ENCODE results near the gene OTOG. TPM values are rescaled to one million over a fixed set of nuclear protein-coding genes. Genes with fewer than 3 reads are reported as not detected.

OTOG gene
- total and polyA plus RNA-seq, 2 of the 8 experiments (the other 6 are each of a cell fraction or from before 2014, with no cell fraction given) = 0.41 to 1.5 TPM

- no peak overlapping the region for H2BK12ac ChIP-seq (ENCODE audit: low read depth, low read length)
- H3K9me3 ChIP-seq (ENCODE audit: insufficient read depth in 2 of 2, low read depth in 1 of 2, low read length in 1 of 2) = no peaks in the 10 kb centered on the region
- no peak overlapping the region for H3K4ac ChIP-seq (replicated peaks; ENCODE audit: insufficient read length, low read depth, low read length)
- whole genome bisulfite sequencing, 2 experiments (ENCODE audit: extremely low coverage in 1 of 2, insufficient coverage in 1 of 2, insufficient read length in 1 of 2, insufficient replicate concordance in 2 of 2, low coverage in 1 of 2, low lambda C conversion rate in 2 of 2, missing lambda C conversion rate in 1 of 2) = 89% methylated on average over 8 of the region's 8 CpGs; no CpG with 5 or more reads in 1 of the 2 experiments
- no peaks in the 10 kb centered on the region for H4K20me1 ChIP-seq (replicated peaks in 1 of 2; ENCODE audit: control insufficient read depth in 1 of 2, insufficient read depth in 2 of 2, low read length in 2 of 2)
- POLR2A ChIA-PET (ENCODE audit: partially characterized antibody) = no interaction called here
- FAIRE-seq (no peak), DNase-seq (ENCODE audit: low read depth in 1 of 2, low spot score in 2 of 2) (no peak)
- no peak overlapping the region for H3K18ac ChIP-seq (ENCODE audit: extremely low read depth, low read length)
- no peak overlapping the region for H3K56ac ChIP-seq (replicated peaks; ENCODE audit: insufficient read length, low read depth, low read length)
- CTCF ChIA-PET (ENCODE audit: partially characterized antibody) = interaction anchor here (0.6 to 2.6 kb wide), 7 partner anchors 11 to 239 kb away, joined by 3 to 16 read pairs (median 4); no protein-coding TSS in a partner anchor
- no peak overlapping the region for H2AFZ ChIP-seq (ENCODE audit: low read length)
- no peaks in the 10 kb centered on the region for H3K27me3 ChIP-seq (replicated peaks in 1 of 4; ENCODE audit: control insufficient read depth in 3 of 4, extremely low read depth in 1 of 4, insufficient read depth in 3 of 4, low read length in 3 of 4)
- no peak overlapping the region for H3K4me3 ChIP-seq (ENCODE audit: extremely low read depth in 1 of 4, insufficient read depth in 2 of 4, low read depth in 3 of 4, low read length in 4 of 4)
- no peak overlapping the region for H4K5ac ChIP-seq (ENCODE audit: insufficient read length, low read depth, low read length)
- no peak overlapping the region for H3K9ac ChIP-seq (replicated peaks in 1 of 4; ENCODE audit: extremely low read depth in 1 of 4, low read depth in 3 of 4, low read length in 3 of 4)
- no peak overlapping the region; the same call in 1 of the 2 replicates for H2AK5ac ChIP-seq (ENCODE audit: low read depth, low read length)
- H4K8ac ChIP-seq (ENCODE audit: extremely low read depth, insufficient read depth, low read length) = no peak overlapping the region
- H2BK5ac ChIP-seq (ENCODE audit: low read depth, low read length) = no peak overlapping the region
- no peak overlapping the region for H2BK120ac ChIP-seq (replicated peaks; ENCODE audit: low read depth, low read length)
- H4K91ac ChIP-seq (replicated peaks; ENCODE audit: insufficient read length, low read length) = no peak overlapping the region
- no peak overlapping the region for H3K14ac ChIP-seq (ENCODE audit: insufficient read length)
- no peak overlapping the region for H2BK15ac ChIP-seq (ENCODE audit: low read length)
- H3K79me2 ChIP-seq (ENCODE audit: control insufficient read depth in 1 of 2, insufficient read depth in 2 of 2, low read length in 2 of 2) = no peaks in the 10 kb centered on the region
- H3K23ac ChIP-seq (ENCODE audit: insufficient read length) = no peak overlapping the region
- H3K4me2 ChIP-seq (ENCODE audit: insufficient read depth in 1 of 2, low read depth in 2 of 2, low read length in 2 of 2) = no peak overlapping the region
- no peak overlapping the region for H2BK20ac ChIP-seq (ENCODE audit: low read length)
- no peaks in the 10 kb centered on the region for H3K79me1 ChIP-seq (ENCODE audit: low read depth, low read length)
- no peaks in the 10 kb centered on the region for H3K36me3 ChIP-seq (ENCODE audit: control insufficient read depth in 2 of 4, insufficient read depth in 4 of 4, low read length in 3 of 4)
- no peak overlapping the region for H3K27ac ChIP-seq (ENCODE audit: low read depth, low read length)
- H3K23me2 ChIP-seq (ENCODE audit: low read depth, low read length) = no peaks in the 10 kb centered on the region
- H3K4me1 ChIP-seq (replicated peaks in 1 of 4; ENCODE audit: control insufficient read depth in 3 of 4, insufficient read depth in 4 of 4, low read length in 3 of 4) = no peaks in the 10 kb centered on the region
- TF ChIP-seq CHD2 (IDR thresholded peaks at IDR 0.05; ENCODE audit: low read length) = no peak
- no peak for TF ChIP-seq RFX5 (IDR thresholded peaks at IDR 0.05; ENCODE audit: borderline replicate concordance, low read depth, low read length)
- TF ChIP-seq ATF3 (IDR thresholded peaks at IDR 0.05; ENCODE audit: insufficient read depth, low read depth, low read length) = no peak
- no peak for TF ChIP-seq E2F6 (IDR thresholded peaks at IDR 0.05)
- TF ChIP-seq HDAC2 (IDR thresholded peaks at IDR 0.05; ENCODE audit: borderline replicate concordance in 1 of 2, low read depth in 2 of 2, low read length in 2 of 2) = no peak
- TF ChIP-seq BRCA1 (IDR thresholded peaks at IDR 0.05; ENCODE audit: low read depth, low read length) = no peak
- TF ChIP-seq SIX5 (IDR thresholded peaks at IDR 0.05; ENCODE audit: low read depth, low read length) = no peak
- no peak for TF ChIP-seq EGR1 (IDR thresholded peaks at IDR 0.05; ENCODE audit: borderline replicate concordance, low read depth, low read length)
- no peak for TF ChIP-seq ZNF274 (IDR thresholded peaks at IDR 0.05; ENCODE audit: borderline replicate concordance, extremely low read depth, low read length)
- TF ChIP-seq MAFK (IDR thresholded peaks at IDR 0.05; ENCODE audit: low read depth, low read length) = no peak
- no peak for TF ChIP-seq USF2 (IDR thresholded peaks at IDR 0.05; ENCODE audit: low read length)
- no peak for TF ChIP-seq TAF7 (optimal IDR thresholded peaks at IDR 0.05; ENCODE audit: borderline replicate concordance, low read depth, low read length)
Observed at GRCh38 chr11:17588166-17588565, 41.1 kb downstream of the OTOG start.
